HepG2 (cell line): ENCODE measurements around the gene SLC16A13. TPM values are rescaled to one million over a fixed set of nuclear protein-coding genes. Genes with fewer than 3 reads are reported as not detected.
A peak's percentile ranks its signal among the peaks of the same experiment; 100 is the strongest.

ENCODE experiments used
- AGO1 ChIP-seq: fragments of 200-400 bp; formaldehyde crosslinking; IDR thresholded peaks from 2 replicates; pipeline ENCODE4 v1.6.1; 2017; ENCODE audit warnings: mild to moderate bottlenecking, low read depth, low read length, moderate library complexity; ENCODE audit not compliant: poor library complexity, severe bottlenecking
- HMGXB4 ChIP-seq, 2 experiments: sonication (generic) in 1 of 2; formaldehyde crosslinking in 1 of 2; IDR thresholded peaks; 2 replicates each; pipeline versions ENCODE4 v1.4.0 to v1.6.1; 2018 to 2020; ENCODE audit warnings: missing genetic modification reagents in 2 of 2, borderline replicate concordance in 1 of 2, low read depth in 1 of 2, mild to moderate bottlenecking in 1 of 2, missing biosample characterization in 1 of 2
- HNF4G ChIP-seq, 2 experiments: sonication (generic) in 1 of 2; formaldehyde crosslinking in 1 of 2; IDR thresholded peaks; 2 replicates each; pipeline versions ENCODE4 v1.4.0 to v1.6.1; 2011 to 2020; ENCODE audit warnings: borderline replicate concordance in 2 of 2, low read depth in 2 of 2, mild to moderate bottlenecking in 2 of 2, low read length in 1 of 2, missing genetic modification reagents in 1 of 2, moderate library complexity in 1 of 2
- HOXA7 ChIP-seq: sonication (generic); formaldehyde crosslinking; IDR thresholded peaks from 2 replicates; pipeline ENCODE4 v1.8.1; 2022; ENCODE audit warnings: mild to moderate bottlenecking, missing genetic modification reagents, moderate library complexity
- MED1 ChIP-seq: sonication (generic); formaldehyde crosslinking; IDR thresholded peaks from 2 replicates; pipeline ENCODE4 v1.4.0; 2020; ENCODE audit warnings: missing genetic modification reagents
- MIER2 ChIP-seq: IDR thresholded peaks from 2 replicates; pipeline ENCODE4 v1.6.1; 2016; ENCODE audit warnings: missing biosample characterization, missing genetic modification reagents
- NR2F6 ChIP-seq, 2 experiments: IDR thresholded peaks; 2 replicates each; pipeline ENCODE4 v1.6.1; 2016; ENCODE audit warnings: antibody characterized with exemption in 1 of 2, mild to moderate bottlenecking in 1 of 2
- REST ChIP-seq, 2 experiments: IDR thresholded peaks; 2 replicates each; pipeline ENCODE4 v1.6.1; 2011 to 2012; ENCODE audit warnings: low read length in 2 of 2, borderline replicate concordance in 1 of 2, low read depth in 1 of 2, mild to moderate bottlenecking in 1 of 2, moderate library complexity in 1 of 2
- SALL1 ChIP-seq: sonication (generic); formaldehyde crosslinking; IDR thresholded peaks from 2 replicates; pipeline ENCODE4 v1.8.0; 2022; ENCODE audit warnings: mild to moderate bottlenecking, missing genetic modification reagents
- TBX2 ChIP-seq: sonication (generic); formaldehyde crosslinking; IDR thresholded peaks from 2 replicates; pipeline ENCODE4 v1.5.0; 2020; ENCODE audit warnings: missing genetic modification reagents, mild to moderate bottlenecking, borderline replicate concordance
- ZBTB33 ChIP-seq: sonication (generic); formaldehyde crosslinking; IDR thresholded peaks from 2 replicates; pipeline ENCODE4 v1.4.0; 2020; ENCODE audit warnings: missing genetic modification reagents
- ZBTB7A ChIP-seq: sonication (generic); formaldehyde crosslinking; IDR thresholded peaks from 2 replicates; pipeline ENCODE4 v1.8.0; 2022; ENCODE audit warnings: mild to moderate bottlenecking, missing genetic modification reagents
- ZNF263 ChIP-seq: sonication (generic); formaldehyde crosslinking; IDR thresholded peaks from 2 replicates; pipeline ENCODE4 v1.4.0; 2020; ENCODE audit warnings: missing genetic modification reagents
- ZNF274 ChIP-seq: sonication (generic); formaldehyde crosslinking; IDR thresholded peaks from 2 replicates; pipeline ENCODE4 v1.5.1; 2020; ENCODE audit warnings: mild to moderate bottlenecking, missing genetic modification reagents
- ZNF543 ChIP-seq: sonication (generic); formaldehyde crosslinking; IDR thresholded peaks from 2 replicates; pipeline ENCODE4 v1.4.0; 2020; ENCODE audit warnings: mild to moderate bottlenecking, missing genetic modification reagents
- ZNF549 ChIP-seq: sonication (generic); formaldehyde crosslinking; IDR thresholded peaks from 2 replicates; pipeline ENCODE4 v1.5.0; 2020; ENCODE audit warnings: missing genetic modification reagents
- ZNF7 ChIP-seq: IDR thresholded peaks from 2 replicates; pipeline ENCODE4 v1.6.1; 2016; ENCODE audit warnings: missing biosample characterization, missing genetic modification reagents
- ZNF773 ChIP-seq: sonication (generic); formaldehyde crosslinking; IDR thresholded peaks from 2 replicates; pipeline ENCODE4 v1.4.0; 2020; ENCODE audit warnings: missing genetic modification reagents, borderline replicate concordance
- ZNF891 ChIP-seq: sonication (generic); formaldehyde crosslinking; IDR thresholded peaks from 2 replicates; pipeline ENCODE4 v1.5.0; 2020; ENCODE audit warnings: mild to moderate bottlenecking, missing genetic modification reagents
- ZSCAN12 ChIP-seq: sonication (generic); formaldehyde crosslinking; IDR thresholded peaks from 2 replicates; pipeline ENCODE4 v1.9.0; 2021; ENCODE audit warnings: mild to moderate bottlenecking, missing genetic modification reagents
- ZSCAN21 ChIP-seq: sonication (generic); formaldehyde crosslinking; IDR thresholded peaks from 2 replicates; pipeline ENCODE4 v1.8.0; 2022; ENCODE audit warnings: mild to moderate bottlenecking, missing genetic modification reagents, moderate library complexity, borderline replicate concordance
- polyA plus RNA-seq, 8 experiments: library from polyadenylated mRNA; depleted of rRNA in 3 of 8; stranded (reverse) in 7 of 8; unstranded in 1 of 8; fragments of >200 nt; fragmentation: Illumina TruSeq in 4 of 8; extraction: Trizol in 4 of 8; gene quantifications; 2 replicates each; pipeline versions ENCODE4 v1.2.1 to v1.2.3, GENCODE V29; 2011 to 2016; ENCODE audit warnings: low read depth in 4 of 8, missing spikeins in 1 of 8, mixed read lengths in 1 of 8; ENCODE audit not compliant: insufficient read depth in 1 of 8
- total RNA-seq, 5 experiments: library from RNA; depleted of rRNA; stranded (reverse); fragments of >200 nt; fragmentation: Illumina TruSeq; extraction: Trizol; gene quantifications; 2 replicates each; pipeline ENCODE4 v1.2.3, GENCODE V29; 2016; ENCODE audit warnings: low read depth in 1 of 5

Gene SLC16A13
- total and polyA plus RNA-seq, 2 of the 13 experiments (the other 11 are each of a cell fraction or from before 2014, with no cell fraction given): 2.2 to 3.0 TPM

GRCh38 chr17:7021993-7022778, 13.6 kb upstream of the SLC16A13 start (continued):
- TF ChIP-seq REST (IDR thresholded peaks at IDR 0.05; ENCODE audit: borderline replicate concordance in 1 of 2, low read depth in 1 of 2, low read length in 2 of 2) (no peak), TBX2 (peak; percentile 51; the same call in 1 of the 2 replicates), ZSCAN21 (CRISPR knock-in tag) (no peak), ZBTB7A (CRISPR knock-in tag) (0 out of 2 replicates have a peak, but pooled peaks have one; percentile 26), ZNF891 (no peak), ZSCAN12 (no peak), ZNF549 (CRISPR knock-in tag) (no peak), ZNF773 (0 out of 2 replicates have a peak, but pooled peaks have one; percentile 23), ZNF7 (CRISPR knock-in tag) (0 out of 2 replicates have a peak, but pooled peaks have one; percentile 5), AGO1 (no peak), NR2F6 (IDR thresholded peaks at IDR 0.05) (no peak), NR2F6 (CRISPR knock-in tag; IDR thresholded peaks at IDR 0.05) (no peak; the same call in 1 of the 2 replicates), HOXA7 (CRISPR knock-in tag) (no peak), SALL1 (CRISPR knock-in tag) (peak; percentile 71), MED1 (CRISPR knock-in tag) (0 out of 2 replicates have a peak, but pooled peaks have one; percentile 27), HMGXB4 (CRISPR knock-in tag; IDR thresholded peaks at IDR 0.05; ENCODE audit: borderline replicate concordance in 1 of 2, low read depth in 1 of 2) (peak; percentile 91 to 93), ZBTB33 (CRISPR knock-in tag) (peak; percentile 41; the same call in 1 of the 2 replicates), MIER2 (CRISPR knock-in tag) (no peak), ZNF274 (CRISPR knock-in tag) (peak; percentile 67; the same call in 1 of the 2 replicates), ZNF263 (no peak), ZNF543 (CRISPR knock-in tag) (0 out of 2 replicates have a peak, but pooled peaks have one; percentile 54), HNF4G (IDR thresholded peaks at IDR 0.05; ENCODE audit: borderline replicate concordance, low read depth, low read length) (no peak), HNF4G (CRISPR knock-in tag; IDR thresholded peaks at IDR 0.05; ENCODE audit: borderline replicate concordance, low read depth) (0 out of 2 replicates have a peak, but pooled peaks have one; percentile 34)
